Measurements from ENCODE around the gene ZNF565.
"Not testable (repeated sequence)": the region's sequence is repeated elsewhere in the genome, so short reads cannot be mapped to it uniquely, and the experiment has no call there.

The ZNF565 gene

GRCh38 chr19:36183245-36183628 lies 31.2 kb downstream of the ZNF565 start:
- TF ChIP-seq CTCF (IDR thresholded peaks at IDR 0.05; ENCODE audit: extremely low read depth, missing control alignments) = no peak
- DNase-seq (ENCODE audit: low spot score) = no peak

GRCh38 chr19:36182612-36183244 lies 31.7 kb downstream of the ZNF565 start:
- no peak for DNase-seq (ENCODE audit: low spot score)
- no peak for TF ChIP-seq CTCF (IDR thresholded peaks at IDR 0.05; ENCODE audit: extremely low read depth, missing control alignments)

- DNase-seq (ENCODE audit: low spot score) = not testable (repeated sequence)
Measured at GRCh38 chr19:36179077-36179476, 35.4 kb downstream of the ZNF565 start.

- not testable (repeated sequence) for DNase-seq (ENCODE audit: low spot score)
Measured at GRCh38 chr19:36173846-36174245, 40.6 kb downstream of the ZNF565 start.

- TF ChIP-seq CTCF (IDR thresholded peaks at IDR 0.05; ENCODE audit: extremely low read depth, missing control alignments) = no peak
- DNase-seq (ENCODE audit: low spot score) = no peak
Measured at GRCh38 chr19:36172852-36173251, 41.6 kb downstream of the ZNF565 start.

GRCh38 chr19:36169084-36169760 lies 45.2 kb downstream of the ZNF565 start:
- DNase-seq (ENCODE audit: low spot score) = no peak
- TF ChIP-seq CTCF (IDR thresholded peaks at IDR 0.05; ENCODE audit: extremely low read depth, missing control alignments) = no peak

GRCh38 chr19:36163813-36164212 lies 50.7 kb downstream of the ZNF565 start:
- no peak for DNase-seq (ENCODE audit: low spot score)
- TF ChIP-seq CTCF (IDR thresholded peaks at IDR 0.05; ENCODE audit: extremely low read depth, missing control alignments) = no peak

GRCh38 chr19:36160821-36161596 lies 53.5 kb downstream of the ZNF565 start:
- DNase-seq (ENCODE audit: low spot score) = no peak
- no peak for TF ChIP-seq CTCF (IDR thresholded peaks at IDR 0.05; ENCODE audit: extremely low read depth, missing control alignments)

All from GM20000 (cell line).